Central memory CD8-positive, alpha-beta T cell (primary cell): ENCODE measurements around the gene RNF208.

Experiments
- ATAC-seq: fragments of 150-1000 bp; cut with Tn5 transposase; replicated peaks from 2 replicates; pipeline ENCODE4 v1.10.0; 2022; ENCODE audit warnings: mild to moderate bottlenecking, moderate FRiP score, moderate number of reproducible peaks; ENCODE audit not compliant: poor library complexity, severe bottlenecking; ENCODE audit errors: extremely low read depth
- DNase-seq, 2 donors: peaks; one replicate each; pipeline ENCODE4 v3.0.0; 2021; ENCODE audit warnings: low spot score in 2 of 2
- H3K27ac Mint-ChIP-seq: one replicate; pipeline ENCODE4 v1.8.0; 2022; ENCODE audit warnings: low read depth, mild to moderate bottlenecking, moderate library complexity, mixed read lengths
- H3K27me3 Mint-ChIP-seq: one replicate; pipeline ENCODE4 v1.8.0; 2022; ENCODE audit warnings: mixed read lengths
- H3K36me3 Mint-ChIP-seq: one replicate; pipeline ENCODE4 v1.8.0; 2022; ENCODE audit warnings: mild to moderate bottlenecking, moderate library complexity, mixed read lengths; ENCODE audit not compliant: insufficient read depth
- H3K4me1 Mint-ChIP-seq: one replicate; pipeline ENCODE4 v1.8.0; 2022; ENCODE audit warnings: mixed read lengths
- H3K4me3 Mint-ChIP-seq: one replicate; pipeline ENCODE4 v1.8.0; 2022; ENCODE audit warnings: mild to moderate bottlenecking, moderate library complexity, mixed read lengths
- H3K9me3 Mint-ChIP-seq: one replicate; pipeline ENCODE4 v1.8.0; 2022; ENCODE audit warnings: mixed read lengths

RNF208 gene

DNA sequence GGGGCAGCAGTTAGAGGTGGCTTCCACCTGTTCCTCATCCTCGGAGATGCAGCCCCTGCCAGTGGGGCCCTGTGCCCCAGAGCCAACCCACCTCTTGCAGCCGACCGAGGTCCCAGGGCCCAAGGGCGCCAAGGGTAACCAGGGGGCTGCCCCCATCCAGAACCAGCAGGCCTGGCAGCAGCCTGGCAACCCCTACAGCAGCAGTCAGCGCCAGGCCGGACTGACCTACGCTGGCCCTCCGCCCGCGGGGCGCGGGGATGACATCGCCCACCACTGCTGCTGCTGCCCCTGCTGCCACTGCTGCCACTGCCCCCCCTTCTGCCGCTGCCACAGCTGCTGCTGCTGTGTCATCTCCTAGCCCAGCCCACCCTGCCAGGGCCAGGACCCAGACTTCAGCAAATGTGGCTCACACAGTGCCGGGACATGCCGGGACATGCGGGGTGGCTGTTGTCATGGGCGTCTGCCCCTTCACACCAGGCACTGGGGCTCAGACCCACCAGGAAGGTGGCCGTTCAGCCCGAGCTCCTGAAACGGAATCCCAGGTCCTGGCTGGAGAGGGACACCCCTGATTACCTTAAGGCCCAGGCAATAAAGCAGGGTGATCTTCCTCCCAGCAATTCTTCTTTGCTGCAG lies 3.8 kb upstream of the RNF208 start:
- Mint-ChIP-seq H3K36me3 (peaks cover 6% of the 10 kb centered on the region), H3K27ac (no peak overlapping the region), H3K4me1 (peaks cover 6% of the 10 kb centered on the region), H3K9me3 (no peaks in the 10 kb centered on the region), H3K4me3 (no peak overlapping the region), H3K27me3 (peaks cover 9% of the 10 kb centered on the region)
- ATAC-seq (no peak), DNase-seq (no peak)

DNA sequence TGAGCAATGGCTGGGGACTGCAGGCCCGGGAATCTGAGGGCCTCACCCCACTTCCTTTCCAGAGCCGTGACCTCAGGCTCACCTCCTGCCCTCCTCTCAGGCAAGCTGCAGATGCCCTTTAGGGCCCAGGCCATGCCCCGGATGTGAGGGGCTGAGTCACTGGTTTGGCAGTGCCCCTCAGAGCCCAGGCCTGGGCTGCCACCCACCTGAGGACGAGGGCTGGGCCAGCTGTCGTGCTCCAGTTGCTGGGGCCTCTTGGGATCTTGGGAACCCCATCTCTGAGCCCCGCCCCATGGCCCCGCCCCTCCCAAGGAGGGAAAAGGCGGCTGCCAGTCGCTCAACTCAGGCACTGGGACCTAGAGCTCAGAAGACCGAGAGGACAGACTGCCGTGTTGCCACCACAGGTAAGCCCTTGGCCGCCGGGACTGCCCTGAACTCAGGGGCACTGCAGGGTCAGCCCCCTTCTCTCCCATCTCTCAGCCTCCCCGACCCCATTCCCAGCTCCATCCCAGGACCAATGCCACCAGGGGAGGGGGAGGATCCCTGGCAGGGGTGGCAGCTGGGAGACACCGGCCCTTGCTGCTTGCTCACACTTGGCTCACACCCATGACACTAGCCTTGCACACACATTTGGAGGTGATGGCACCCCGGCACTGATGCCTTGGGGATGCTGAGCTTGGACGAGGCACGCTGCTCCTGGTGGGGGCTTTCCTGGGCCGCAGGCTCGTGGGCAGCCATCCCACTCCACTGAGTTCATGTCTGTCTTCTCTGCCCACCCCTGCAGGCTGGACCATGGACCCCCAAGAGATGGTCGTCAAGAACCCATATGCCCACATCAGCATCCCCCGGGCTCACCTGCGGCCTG lies 3.0 kb upstream of the RNF208 start, which contains the start of gene CYSRT1:
TSS of gene CYSRT1 (plus strand) at position 345 of the 865 bp plus-strand sequence. CDS start at position 793, 448 bp downstream.
- H3K4me3 Mint-ChIP-seq: peak within 1 kb of the TSS; percentile 74
- H3K9me3 Mint-ChIP-seq: no peaks in the 10 kb centered on the region
- ATAC-seq (no peak), DNase-seq (no peak)
- peaks cover 9% of the 10 kb centered on the region for H3K27me3 Mint-ChIP-seq
- peak within 1 kb of the TSS; percentile 25 for H3K27ac Mint-ChIP-seq
- peaks cover 6% of the 10 kb centered on the region for H3K4me1 Mint-ChIP-seq
- H3K36me3 Mint-ChIP-seq: peaks cover 6% of the 10 kb centered on the region

DNA sequence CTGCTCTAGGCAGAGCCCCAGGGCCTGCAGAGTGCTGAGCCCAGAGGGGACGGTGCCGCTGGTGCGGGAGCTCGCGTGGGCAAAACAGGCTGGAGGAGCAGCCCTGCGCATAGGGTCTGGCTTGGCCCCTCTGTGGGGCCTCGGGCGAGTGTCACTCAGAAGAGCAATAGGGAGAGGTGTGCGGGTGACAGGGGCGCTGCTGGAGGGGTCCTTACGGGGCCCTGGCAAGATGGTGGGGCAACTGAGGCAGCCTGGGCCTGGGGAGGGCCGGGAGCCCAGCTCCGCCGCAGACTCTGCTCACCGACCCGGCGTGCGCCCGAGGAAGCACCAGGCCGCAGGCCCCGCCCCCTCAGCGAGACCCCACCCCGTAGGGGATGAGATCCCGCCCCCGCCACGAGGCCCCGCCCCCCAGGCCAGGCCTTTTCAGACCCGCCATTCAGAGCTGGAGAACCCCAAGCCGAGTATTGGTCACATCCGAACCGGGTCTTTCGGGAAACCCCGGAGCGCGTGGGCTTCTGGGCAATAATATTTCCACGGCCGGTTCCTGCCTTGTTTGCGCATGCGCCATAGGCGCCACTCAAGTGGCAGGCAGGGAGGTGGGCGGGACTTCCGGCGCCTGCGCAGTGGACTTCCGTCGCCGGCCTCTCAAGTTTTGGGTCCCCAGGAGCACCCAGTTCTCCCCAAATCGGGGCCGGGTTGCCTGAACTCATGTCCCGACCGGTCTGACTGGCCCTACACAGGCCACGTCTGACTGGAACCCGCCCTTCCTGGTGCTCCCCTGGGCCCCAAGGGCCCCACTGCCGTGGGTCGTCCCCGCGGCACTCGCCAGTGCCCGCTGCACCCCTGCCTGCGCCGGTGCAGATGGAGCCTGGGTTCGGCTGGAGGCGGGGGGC lies 1.3 kb upstream of the RNF208 start:
- DNase-seq (peak; percentile 93 to 98), ATAC-seq (peak; percentile 94)
- Mint-ChIP-seq H3K27me3 (peaks cover 9% of the 10 kb centered on the region), H3K27ac (peak overlapping the region; percentile 25), H3K36me3 (peaks cover 6% of the 10 kb centered on the region), H3K9me3 (no peaks in the 10 kb centered on the region), H3K4me1 (peaks cover 6% of the 10 kb centered on the region), H3K4me3 (peak overlapping the region; percentile 74)

DNA sequence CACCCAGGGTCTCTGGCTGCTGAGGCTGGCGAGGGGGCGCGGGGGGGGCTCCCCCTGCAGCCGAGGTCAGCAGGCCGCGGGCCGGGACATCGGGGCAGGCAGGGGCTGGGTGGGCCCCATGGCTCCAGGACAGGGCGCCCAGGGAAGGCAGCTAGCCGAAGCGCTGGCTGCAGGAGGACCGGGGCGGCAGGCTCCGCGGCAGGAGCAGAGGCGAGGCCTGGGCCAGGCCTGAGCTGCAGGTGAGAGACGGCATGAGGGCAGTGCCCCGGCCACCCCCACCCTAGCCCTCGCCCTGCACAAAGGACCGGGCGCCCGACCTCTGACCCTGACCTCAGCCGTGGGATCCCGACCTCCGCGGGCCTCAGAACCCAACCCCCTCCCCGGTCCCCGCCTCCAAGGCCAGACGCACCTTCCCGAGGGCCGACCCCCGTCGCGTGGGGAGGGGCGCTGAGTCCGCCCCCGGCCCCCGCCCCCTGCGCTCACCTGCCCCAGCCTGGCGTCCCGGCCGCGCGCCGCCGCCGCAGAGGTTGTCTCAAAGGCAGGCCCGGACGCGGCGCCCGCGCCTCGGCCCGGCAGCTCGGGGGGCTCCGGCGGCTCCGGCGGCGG lies 431 bp downstream of the RNF208 start:
- DNase-seq: no peak
- H3K27ac Mint-ChIP-seq: no peak overlapping the region
- no peaks in the 10 kb centered on the region for H3K9me3 Mint-ChIP-seq
- peaks cover 9% of the 10 kb centered on the region for H3K36me3 Mint-ChIP-seq
- H3K4me3 Mint-ChIP-seq: no peak overlapping the region
- no peak for ATAC-seq
- no peaks in the 10 kb centered on the region for H3K27me3 Mint-ChIP-seq
- H3K4me1 Mint-ChIP-seq: no peaks in the 10 kb centered on the region

DNA sequence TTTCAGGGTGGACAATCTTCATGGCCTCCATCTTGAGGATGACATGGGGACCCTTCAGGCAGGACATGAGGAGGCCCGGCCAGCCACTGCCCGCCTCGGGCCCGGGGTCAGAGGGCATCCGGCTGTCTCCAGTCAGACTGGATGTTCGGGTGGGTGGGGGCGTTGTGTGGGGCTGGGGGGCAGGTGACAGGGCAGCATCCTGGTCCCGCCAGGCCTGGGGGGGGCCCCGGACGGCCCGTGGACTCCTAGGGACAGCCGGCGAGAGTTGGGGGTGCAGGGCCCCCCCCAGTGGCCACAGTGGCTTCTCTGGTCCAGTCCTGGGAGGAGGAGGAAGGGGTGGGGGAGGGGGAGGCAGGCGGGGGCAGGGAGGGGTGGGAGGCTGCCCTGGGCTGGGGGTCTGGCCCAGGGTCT lies 940 bp downstream of the RNF208 start:
- Mint-ChIP-seq H3K9me3 (no peaks in the 10 kb centered on the region), H3K4me1 (no peaks in the 10 kb centered on the region), H3K4me3 (peak overlapping the region; percentile 37), H3K27ac (no peak overlapping the region), H3K27me3 (no peaks in the 10 kb centered on the region), H3K36me3 (peaks cover 11% of the 10 kb centered on the region)
- ATAC-seq (no peak), DNase-seq (no peak)

DNA sequence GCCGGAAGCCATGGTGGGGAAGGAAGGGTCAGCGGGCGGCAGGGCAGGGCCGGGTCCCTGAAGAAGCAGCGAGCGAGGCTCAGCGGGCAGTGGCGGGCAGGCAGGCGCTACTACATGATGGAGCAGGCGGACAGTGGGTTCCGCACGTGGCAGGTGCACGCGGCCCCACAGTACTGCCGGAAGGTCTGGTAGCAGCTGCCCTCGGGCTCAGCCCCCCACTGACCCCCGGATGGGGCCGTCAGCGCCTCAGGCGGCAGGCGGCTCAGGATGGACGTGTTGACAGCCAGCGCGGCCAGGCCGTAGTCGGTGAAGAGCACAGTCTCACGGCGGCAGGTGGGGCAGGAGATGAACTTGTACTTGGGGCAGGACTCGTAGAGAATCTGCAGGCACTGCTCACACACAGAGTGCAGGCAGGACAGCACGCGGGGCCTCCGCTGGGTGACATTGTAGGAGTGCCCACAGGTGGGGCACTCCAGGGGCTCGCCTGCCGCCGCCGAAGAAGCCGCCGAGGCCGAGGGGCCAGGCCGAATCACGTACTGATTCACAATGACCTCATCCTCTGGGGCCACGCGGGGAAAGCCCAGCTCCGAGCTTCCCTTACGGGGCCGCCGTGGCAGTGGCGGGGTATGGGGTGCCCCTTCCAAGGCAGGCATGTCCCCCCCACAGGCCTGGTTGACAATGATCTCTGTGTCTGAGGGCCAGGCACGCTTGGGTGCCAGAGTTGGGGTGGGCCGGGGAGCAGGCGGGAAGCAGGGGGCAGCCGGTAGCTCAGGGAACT lies 1.5 kb downstream of the RNF208 start:
- H3K27me3 Mint-ChIP-seq: no peaks in the 10 kb centered on the region
- ATAC-seq: no peak
- no peak overlapping the region for H3K27ac Mint-ChIP-seq
- H3K9me3 Mint-ChIP-seq: no peaks in the 10 kb centered on the region
- peak overlapping the region; percentile 37 for H3K4me3 Mint-ChIP-seq
- no peaks in the 10 kb centered on the region for H3K4me1 Mint-ChIP-seq
- H3K36me3 Mint-ChIP-seq: peaks cover 11% of the 10 kb centered on the region
- DNase-seq: no peak

DNA sequence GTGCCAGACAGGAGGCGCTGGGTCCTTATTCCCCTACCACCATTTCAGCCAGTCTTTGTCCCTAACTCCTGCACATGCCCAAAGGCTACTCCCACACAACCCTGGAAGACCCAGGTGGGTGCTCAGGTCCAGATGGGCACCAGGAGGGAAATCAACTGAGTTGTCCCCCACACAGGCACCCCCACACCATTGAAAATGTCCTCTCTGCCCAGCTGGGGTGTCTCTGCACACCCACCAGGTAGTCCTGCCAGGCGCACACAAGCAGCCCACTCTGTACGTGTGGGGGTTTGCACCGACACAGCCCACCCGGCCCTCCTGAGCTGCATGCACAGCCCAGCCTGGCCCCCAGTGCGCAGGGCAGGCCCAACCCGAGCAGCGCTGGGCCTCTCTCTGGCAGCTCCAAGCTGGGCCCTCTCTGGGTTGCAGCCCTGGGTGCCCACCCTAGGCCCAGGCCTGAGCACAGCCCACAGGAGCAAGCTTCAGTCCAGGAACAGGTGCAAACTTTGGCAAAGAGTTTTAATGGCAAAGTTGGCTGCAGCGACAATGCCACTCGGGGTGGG lies 2.2 kb downstream of the RNF208 start:
- H3K4me1 Mint-ChIP-seq: no peaks in the 10 kb centered on the region
- H3K4me3 Mint-ChIP-seq: no peak overlapping the region
- DNase-seq (no peak), ATAC-seq (no peak)
- H3K9me3 Mint-ChIP-seq: no peaks in the 10 kb centered on the region
- H3K27me3 Mint-ChIP-seq: no peaks in the 10 kb centered on the region
- no peak overlapping the region for H3K27ac Mint-ChIP-seq
- peaks cover 11% of the 10 kb centered on the region for H3K36me3 Mint-ChIP-seq

DNA sequence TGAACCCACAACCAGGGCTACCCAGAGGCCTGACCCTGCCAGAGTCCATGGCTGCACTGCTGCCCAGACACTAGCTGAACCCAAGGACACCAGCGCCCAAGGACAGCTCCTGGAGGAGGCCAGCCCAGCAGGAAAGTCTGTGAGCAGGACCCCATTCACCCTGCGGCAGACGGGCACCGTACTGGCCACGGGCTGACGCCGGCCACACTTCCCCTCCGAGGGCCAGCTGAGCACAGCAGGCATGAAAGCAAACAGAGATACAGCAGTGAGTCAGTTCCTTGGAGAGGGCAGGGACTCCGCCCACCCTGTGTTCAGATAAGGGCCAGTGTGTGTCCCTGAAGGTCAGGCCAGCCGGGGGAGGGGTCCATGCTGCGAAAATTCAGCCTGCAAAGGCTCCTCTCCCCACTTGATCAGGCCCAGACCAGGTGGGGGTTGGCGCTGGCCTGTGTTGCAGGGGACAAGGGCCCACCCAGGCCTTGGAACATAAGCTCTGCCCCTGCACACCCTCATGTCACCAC lies 3.2 kb downstream of the RNF208 start:
- H3K9me3 Mint-ChIP-seq: no peaks in the 10 kb centered on the region
- H3K4me3 Mint-ChIP-seq: no peak overlapping the region
- H3K4me1 Mint-ChIP-seq: no peaks in the 10 kb centered on the region
- DNase-seq: no peak
- no peak overlapping the region for H3K27ac Mint-ChIP-seq
- no peak for ATAC-seq
- H3K36me3 Mint-ChIP-seq: peaks cover 11% of the 10 kb centered on the region
- no peaks in the 10 kb centered on the region for H3K27me3 Mint-ChIP-seq

DNA sequence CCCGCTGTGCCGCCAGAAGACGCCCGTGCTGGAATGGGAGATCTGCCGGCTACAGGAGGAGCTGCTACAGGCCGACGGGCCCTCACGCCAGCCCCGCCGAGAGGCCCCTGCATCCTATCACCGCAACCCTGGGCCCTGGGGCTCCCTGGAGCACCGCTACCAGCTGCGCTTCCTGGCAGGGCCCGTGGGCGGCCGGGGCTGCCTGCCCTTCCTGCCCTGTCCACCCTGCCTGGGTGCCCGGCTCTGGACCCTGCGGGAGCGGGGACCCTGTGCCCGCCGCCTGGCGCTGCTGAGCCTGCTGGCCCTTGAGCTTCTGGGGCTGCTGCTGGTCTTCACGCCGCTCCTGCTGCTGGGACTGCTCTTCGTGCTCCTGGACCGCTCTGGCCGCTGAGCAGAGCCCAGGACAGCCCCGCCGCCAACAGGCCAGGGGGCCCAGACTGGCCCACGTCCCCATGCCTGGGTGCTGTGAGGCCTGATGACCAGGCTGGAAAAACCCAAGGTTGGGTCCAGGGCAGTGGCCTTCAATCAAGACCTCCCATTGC lies 3.8 kb downstream of the RNF208 start:
- Mint-ChIP-seq H3K27ac (no peak overlapping the region), H3K4me1 (no peaks in the 10 kb centered on the region), H3K36me3 (peaks cover 9% of the 10 kb centered on the region), H3K27me3 (no peaks in the 10 kb centered on the region), H3K4me3 (no peak overlapping the region), H3K9me3 (no peaks in the 10 kb centered on the region)
- DNase-seq: no peak
- no peak for ATAC-seq

DNA sequence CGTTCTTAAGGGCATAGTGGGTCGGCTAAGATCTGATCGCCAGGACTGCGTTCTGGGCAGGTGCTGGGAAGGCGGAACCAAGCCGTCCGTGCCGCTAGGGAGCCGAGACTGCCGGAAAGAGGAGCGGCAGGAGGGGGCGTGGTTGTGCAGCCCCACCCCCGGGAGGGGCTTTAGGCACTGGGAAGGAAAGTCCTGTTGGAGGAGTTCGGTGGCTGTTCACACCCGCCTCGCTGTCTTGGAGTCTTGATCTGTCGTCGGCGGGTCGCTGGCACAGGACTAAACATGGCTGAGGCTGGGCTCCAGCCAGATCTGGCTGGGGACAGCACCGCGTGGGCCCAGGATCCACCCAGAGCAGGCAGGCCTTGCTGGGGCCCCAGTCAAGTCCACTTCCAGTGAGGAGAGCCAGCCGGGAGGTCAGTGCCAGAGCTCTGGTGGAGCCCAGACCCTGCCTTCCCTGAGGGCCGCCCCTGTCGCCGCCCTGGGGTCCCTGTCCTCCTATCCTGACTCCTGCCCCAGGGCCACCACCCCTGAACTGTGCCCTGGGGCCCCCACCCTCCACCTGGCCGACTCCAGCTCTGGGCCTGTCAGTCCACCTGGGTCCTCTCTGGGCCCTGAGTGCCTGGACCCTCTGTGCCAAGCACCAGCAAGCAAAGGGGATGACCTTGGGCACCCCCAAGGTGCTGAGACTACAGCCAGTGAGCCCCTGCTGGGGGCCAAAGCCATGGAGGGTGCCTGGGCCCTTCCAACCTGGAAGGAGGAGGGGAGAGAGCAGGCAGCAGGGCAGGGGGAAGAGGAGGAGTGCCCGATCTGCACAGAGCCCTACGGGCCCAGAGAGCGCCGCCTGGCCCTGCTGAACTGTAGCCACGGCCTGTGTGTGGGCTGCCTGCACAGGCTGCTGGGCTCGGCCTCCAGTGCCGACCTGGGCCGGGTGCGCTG lies 4.5 kb downstream of the RNF208 start:
- Mint-ChIP-seq H3K4me1 (no peaks in the 10 kb centered on the region), H3K27ac (no peak overlapping the region), H3K4me3 (no peak overlapping the region), H3K27me3 (no peaks in the 10 kb centered on the region), H3K36me3 (peaks cover 7% of the 10 kb centered on the region), H3K9me3 (no peaks in the 10 kb centered on the region)
- no peak for ATAC-seq
- no peak for DNase-seq
